Heart left ventricle (tissue), 16 donors: ENCODE results near the gene TBCD. TPM values are rescaled to one million over a fixed set of nuclear protein-coding genes. Genes with fewer than 3 reads are reported as not detected.

Source experiments
- ATAC-seq, 4 donors: fragments of 200-7000 bp; cut with Tn5 transposase; one replicate each; pipeline ENCODE4 v1.9.1; 2020 to 2022; ENCODE audit warnings: moderate library complexity in 4 of 4, mild to moderate bottlenecking in 3 of 4, moderate number of reproducible peaks in 1 of 4
- DNase-seq, 5 donors: peaks; one replicate each; pipeline ENCODE4 v3.0.0-alpha.2; 2020
- H3K27ac ChIP-seq, 12 donors: fragments of 200-600 bp; sonication (generic) in 4 of 12; one replicate each; pipeline versions ENCODE4 v1.5.0 to v1.8.0; 2016 to 2022; ENCODE audit warnings: mild to moderate bottlenecking in 2 of 12
- H3K27me3 ChIP-seq, 9 donors: fragments of 200-600 bp; sonication (generic) in 2 of 9; one replicate each; pipeline versions ENCODE4 v1.5.1 to v1.8.0; 2016 to 2022; ENCODE audit warnings: mild to moderate bottlenecking in 3 of 9
- H3K36me3 ChIP-seq, 9 donors: fragments of 200-600 bp; sonication (generic) in 2 of 9; one replicate each; pipeline versions ENCODE4 v1.5.0 to v1.8.0; 2018 to 2022; ENCODE audit warnings: mild to moderate bottlenecking in 2 of 9
- H3K4me1 ChIP-seq, 12 donors: fragments of 200-600 bp; sonication (generic) in 4 of 12; one replicate each; pipeline versions ENCODE4 v1.5.0 to v1.8.0; 2016 to 2022; ENCODE audit warnings: mild to moderate bottlenecking in 3 of 12
- H3K4me3 ChIP-seq, 12 donors: fragments of 200-600 bp; sonication (generic) in 4 of 12; one replicate each; pipeline versions ENCODE4 v1.5.0 to v1.8.0; 2017 to 2022; ENCODE audit warnings: mild to moderate bottlenecking in 9 of 12, moderate library complexity in 4 of 12
- H3K9me3 ChIP-seq, 12 donors: fragments of 200-600 bp; sonication (generic) in 4 of 12; one replicate each; pipeline versions ENCODE4 v1.5.0 to v1.8.0; 2016 to 2022; ENCODE audit warnings: mild to moderate bottlenecking in 1 of 12
- POLR2A ChIP-seq, 2 donors: fragments of 450-650 bp; IDR thresholded peaks; one replicate each; pipeline ENCODE4 v1.6.1; 2017; ENCODE audit warnings: antibody characterized with exemption in 2 of 2, mild to moderate bottlenecking in 2 of 2, moderate library complexity in 2 of 2
- WGBS, 4 donors: extraction: QIAGEN DNeasy Blood & Tissue Kit in 2 of 4; methylation state at CpG; one replicate each; pipeline versions ENCODE4 v1.1.5 to v1.1.7; 2013 to 2018; 5-methylcytosine and 5-hydroxymethylcytosine counted together
- intact Hi-C, 10 donors: fragments of 100-400 bp; cut with DNase I; formaldehyde crosslinking; loops; one replicate each; pipeline versions ENCODE4 v1.11.1 to v1.14.2; 2022
- polyA plus RNA-seq, 2 donors: library from polyadenylated mRNA; stranded (reverse); fragments of 200-250 nt; gene quantifications; one replicate each; pipeline ENCODE4 v1.2.3, GENCODE V29; 2013
- total RNA-seq, 9 donors: library from RNA; depleted of rRNA in 2 of 9; stranded (reverse); fragments of >200 nt in 2 of 9; fragmentation: NEBNext Ultra II Directional in 3 of 9; extraction: Animal tissue kit (Norgen Biotek cat#: 25700) in 3 of 9; gene quantifications; one replicate each; pipeline versions ENCODE4 v1.1.0 to v1.2.4, GENCODE V29; 2016 to 2023
- TF ChIP-seq, protein P1 (sequence below), 12 donors: fragments of 200-600 bp; sonication (generic) in 4 of 12; IDR thresholded peaks; one replicate each; pipeline versions ENCODE4 v1.5.0 to v1.8.0; 2018 to 2022; ENCODE audit warnings: antibody characterized with exemption in 12 of 12, mild to moderate bottlenecking in 5 of 12
- donor health status: ischemic (EF 13 %, LVEDD 7.1; RV severe dilation, severe dysfunction).
- donor health status: healthy with polysubstance abuse.
- donor health status: DM: no; HTN: yes; CAD: no.
- donor health status: DM: no; HTN: no; CAD: no.
- donor health status: ischemic (EF 25% LVEDD 6.9; RV normal size, moderate dysfunction).
- donor health status: ischemic (EF 25% LVEDD 5.7; RV mildly dilated, moderate dysfunction).
- donor health status: healthy.
- donor health status: DM: yes; HTN: yes; CAD: no.
- donor health status: ischemic (EF 35%, LVEDD 5.7; RV mildly dilated, moderate dysfunction).
- donor health status: nonischemic (EF 11% LVEDD 7.7; RV severe dilation, severe dysfunction).
- donor health status: DM: yes; HTN: yes; CAD: no.
- donor health status: PGD.
- donor health status: ischemic (EF 29% LVEDD 5.4; RV normal size, mild dysfunction).
- donor health status: nonischemic (EF 23%, LVEDD 6.1; RV moderate dilation, normal function).

The TBCD gene
- total and polyA plus RNA-seq, 11 donors: 36.9 to 98.4 (median 58.5) TPM

- Histone ChIP-seq H3K27me3 (no peaks in the 10 kb centered on the region), H3K4me1 (peaks cover 2 to 49% (median 22%) of the 10 kb centered on the region in 12 donors), H3K27ac (peak overlapping the region in 10 of 12 donors; percentile 44 to 85 (median 74)), H3K36me3 (peaks cover 0 to 12% (median 5%) of the 10 kb centered on the region in 9 donors), H3K4me3 (peak overlapping the region in 11 of 12 donors; percentile 4 to 62 (median 41)), H3K9me3 (no peaks in the 10 kb centered on the region)
- ATAC-seq (no peak), DNase-seq (no peak)
- intact Hi-C loops: loop anchor here in 1 of 10 donors (5.0 kb wide), 1 partner anchor 51 kb away; no protein-coding TSS in a partner anchor
- TF ChIP-seq POLR2A (IDR thresholded peaks at IDR 0.05): no peak
- TF ChIP-seq, protein P1, sequence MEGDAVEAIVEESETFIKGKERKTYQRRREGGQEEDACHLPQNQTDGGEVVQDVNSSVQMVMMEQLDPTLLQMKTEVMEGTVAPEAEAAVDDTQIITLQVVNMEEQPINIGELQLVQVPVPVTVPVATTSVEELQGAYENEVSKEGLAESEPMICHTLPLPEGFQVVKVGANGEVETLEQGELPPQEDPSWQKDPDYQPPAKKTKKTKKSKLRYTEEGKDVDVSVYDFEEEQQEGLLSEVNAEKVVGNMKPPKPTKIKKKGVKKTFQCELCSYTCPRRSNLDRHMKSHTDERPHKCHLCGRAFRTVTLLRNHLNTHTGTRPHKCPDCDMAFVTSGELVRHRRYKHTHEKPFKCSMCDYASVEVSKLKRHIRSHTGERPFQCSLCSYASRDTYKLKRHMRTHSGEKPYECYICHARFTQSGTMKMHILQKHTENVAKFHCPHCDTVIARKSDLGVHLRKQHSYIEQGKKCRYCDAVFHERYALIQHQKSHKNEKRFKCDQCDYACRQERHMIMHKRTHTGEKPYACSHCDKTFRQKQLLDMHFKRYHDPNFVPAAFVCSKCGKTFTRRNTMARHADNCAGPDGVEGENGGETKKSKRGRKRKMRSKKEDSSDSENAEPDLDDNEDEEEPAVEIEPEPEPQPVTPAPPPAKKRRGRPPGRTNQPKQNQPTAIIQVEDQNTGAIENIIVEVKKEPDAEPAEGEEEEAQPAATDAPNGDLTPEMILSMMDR (IDR thresholded peaks at IDR 0.05): no peak
- 74 to 90% (median 83%) methylated on average over 18 to 20 of the region's 20 CpGs for WGBS, 4 donors
Measured at GRCh38 chr17:82832881-82833475, 81.1 kb downstream of the TBCD start.

DNA sequence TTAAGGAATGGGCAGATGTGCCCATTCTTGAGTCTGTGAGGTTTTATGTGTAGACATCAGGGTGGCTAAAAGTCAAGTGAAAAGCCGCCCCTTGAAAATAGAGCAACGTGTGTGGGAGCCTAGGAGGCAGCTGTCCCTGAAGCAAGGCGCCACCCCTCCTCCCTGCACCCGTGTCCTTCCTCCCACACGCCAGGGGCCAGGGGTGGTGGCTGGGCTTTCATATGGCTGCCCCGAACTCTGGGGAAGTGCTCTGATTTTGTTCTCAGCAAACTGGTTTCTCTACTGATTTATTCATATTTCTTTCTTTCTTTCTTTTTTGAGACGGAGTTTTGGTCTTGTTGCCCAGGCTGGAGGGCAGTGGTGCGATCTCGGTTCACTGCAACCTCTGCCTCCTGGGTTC lies 83.3 kb downstream of the TBCD start:
- Histone ChIP-seq H3K27me3 (no peaks in the 10 kb centered on the region), H3K4me3 (no peak overlapping the region), H3K27ac (peak overlapping the region in 9 of 12 donors; percentile 29 to 76 (median 66)), H3K4me1 (peaks cover 4 to 49% (median 20%) of the 10 kb centered on the region in 12 donors), H3K36me3 (peaks cover 0 to 11% (median 5%) of the 10 kb centered on the region in 9 donors), H3K9me3 (no peaks in the 10 kb centered on the region)
- intact Hi-C loops: no loop called here
- no peak for TF ChIP-seq POLR2A (IDR thresholded peaks at IDR 0.05)
- TF ChIP-seq, protein P1 (IDR thresholded peaks at IDR 0.05): no peak
- DNase-seq (peak in 1 of 5 donors; percentile 45), ATAC-seq (peak in 1 of 4 donors; percentile 25)
- WGBS, 4 donors: 64 to 72% (median 70%) methylated on average over 9 of the region's 9 CpGs

DNA sequence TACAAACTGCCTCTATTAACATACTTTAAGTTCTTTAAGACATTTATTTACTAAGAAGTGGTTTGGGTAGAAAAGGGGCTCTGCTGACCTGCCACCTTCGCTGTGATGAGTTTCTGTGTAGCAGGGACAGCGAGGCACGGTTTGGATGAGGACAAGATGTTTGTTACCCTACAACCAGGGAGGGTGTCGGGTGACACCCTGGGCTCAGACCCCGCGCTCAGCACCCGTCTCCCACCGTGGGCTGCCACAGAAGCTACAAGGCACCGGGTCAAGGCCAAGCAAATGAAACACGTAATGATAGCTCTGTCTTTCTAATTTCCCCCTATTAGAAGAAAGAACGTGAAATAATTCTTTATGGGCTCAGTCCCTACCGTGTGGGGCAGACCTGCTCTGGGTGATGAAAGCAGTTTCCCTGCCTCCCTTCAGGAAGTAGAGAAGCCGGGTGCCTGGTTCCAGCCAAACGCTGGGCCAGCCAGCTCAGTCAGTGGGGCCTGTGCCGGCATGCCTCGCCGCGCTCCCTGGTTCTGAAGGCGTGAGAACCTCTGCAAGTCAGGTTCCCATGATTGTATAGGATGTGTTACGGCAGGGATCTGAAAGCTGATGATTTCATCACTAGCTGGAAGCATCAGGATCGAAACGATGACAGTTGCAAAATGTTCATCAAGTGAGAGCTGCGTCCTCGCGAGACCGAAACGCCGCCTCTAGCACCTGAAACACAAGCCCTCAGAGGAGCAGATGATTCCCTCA lies 84.1 kb downstream of the TBCD start:
- H3K27me3 ChIP-seq: no peaks in the 10 kb centered on the region
- TF ChIP-seq, protein P1 (IDR thresholded peaks at IDR 0.05): no peak
- no peak for TF ChIP-seq POLR2A (IDR thresholded peaks at IDR 0.05)
- peaks cover 0 to 11% (median 5%) of the 10 kb centered on the region in 9 donors for H3K36me3 ChIP-seq
- peaks cover 4 to 41% (median 18%) of the 10 kb centered on the region in 12 donors for H3K4me1 ChIP-seq
- H3K9me3 ChIP-seq: no peaks in the 10 kb centered on the region
- intact Hi-C loops: no loop called here
- H3K27ac ChIP-seq: peak overlapping the region in 9 of 12 donors; percentile 12 to 76 (median 66)
- ATAC-seq (peak in 1 of 4 donors; percentile 23), DNase-seq (no peak)
- WGBS, 4 donors: 75 to 84% (median 80%) methylated on average over 28 of the region's 28 CpGs
- no peak overlapping the region for H3K4me3 ChIP-seq

- peak overlapping the region in 11 of 12 donors; percentile 12 to 76 (median 66) for H3K27ac ChIP-seq
- peak in 2 of 4 donors; percentile 11 to 26 for ATAC-seq
- WGBS, 4 donors: 50 to 71% (median 59%) methylated on average over 12 of the region's 12 CpGs
- H3K27me3 ChIP-seq: no peaks in the 10 kb centered on the region
- intact Hi-C loops: no loop called here
- H3K4me1 ChIP-seq: peaks cover 4 to 41% (median 18%) of the 10 kb centered on the region in 12 donors
- no peak for DNase-seq
- TF ChIP-seq POLR2A (IDR thresholded peaks at IDR 0.05): no peak
- TF ChIP-seq, protein P1 (IDR thresholded peaks at IDR 0.05): peak in 2 of 12 donors; percentile 18 to 30
- peak overlapping the region in 2 of 12 donors; percentile 0 to 7 for H3K4me3 ChIP-seq
- no peaks in the 10 kb centered on the region for H3K9me3 ChIP-seq
- H3K36me3 ChIP-seq: peaks cover 0 to 10% (median 5%) of the 10 kb centered on the region in 9 donors
Measured at GRCh38 chr17:82836823-82837357, 85.0 kb downstream of the TBCD start.
